ENCODE data around the gene RAB38.

- TF ChIP-seq CTCF (IDR thresholded peaks at IDR 0.05) (no peak), EZH2 (IDR thresholded peaks at IDR 0.05; ENCODE audit: borderline replicate concordance, insufficient read depth, low read depth, low read length, poor library complexity, severe bottlenecking) (no peak)
These were observed 17.9 kb downstream of the RAB38 start for GRCh38 chr11:88157370-88157769.

Measured in B cell (primary cell).